HG02678 (cell line): ENCODE measurements around the gene DCDC2.
"Not testable (repeated sequence)": the region's sequence is repeated elsewhere in the genome, so short reads cannot be mapped to it uniquely, and the experiment has no call there.

Source experiments
- ATAC-seq: cut with Tn5 transposase; IDR thresholded peaks from one replicate; pipeline ENCODE4 v1.9.1; 2021; ENCODE audit warnings: mild to moderate bottlenecking, moderate library complexity; ENCODE audit not compliant: unreplicated experiment

DCDC2 gene

GRCh38 chr6:24227556-24227955 is 130.3 kb downstream of the DCDC2 start:
- no peak for ATAC-seq

- ATAC-seq: no peak
These were observed 131.3 kb downstream of the DCDC2 start for GRCh38 chr6:24226541-24226940.

GRCh38 chr6:24225838-24226237 is 132.0 kb downstream of the DCDC2 start:
- no peak for ATAC-seq

- ATAC-seq: no peak
These were observed 134.5 kb downstream of the DCDC2 start for GRCh38 chr6:24223115-24223919.

GRCh38 chr6:24219670-24220069 is 138.2 kb downstream of the DCDC2 start:
- no peak for ATAC-seq

- ATAC-seq: no peak
These were observed 142.9 kb downstream of the DCDC2 start for GRCh38 chr6:24214984-24215383.

GRCh38 chr6:24207413-24207812 is 150.4 kb downstream of the DCDC2 start:
- no peak for ATAC-seq

- no peak for ATAC-seq
These were observed 152.8 kb downstream of the DCDC2 start for GRCh38 chr6:24205020-24205492.

GRCh38 chr6:24204113-24204512 is 153.7 kb downstream of the DCDC2 start:
- ATAC-seq: not testable (repeated sequence)

GRCh38 chr6:24197892-24198291 is 160.0 kb downstream of the DCDC2 start:
- no peak for ATAC-seq

GRCh38 chr6:24195836-24196597 is 161.8 kb downstream of the DCDC2 start:
- no peak for ATAC-seq

- no peak for ATAC-seq
These were observed 162.7 kb downstream of the DCDC2 start for GRCh38 chr6:24194978-24195700.

- no peak for ATAC-seq
These were observed 164.5 kb downstream of the DCDC2 start for GRCh38 chr6:24193364-24193763.

- no peak for ATAC-seq
These were observed 166.5 kb downstream of the DCDC2 start for GRCh38 chr6:24191346-24191745.

- no peak for ATAC-seq
These were observed 169.2 kb downstream of the DCDC2 start for GRCh38 chr6:24188578-24189080.

- no peak for ATAC-seq
These were observed 169.8 kb downstream of the DCDC2 start for GRCh38 chr6:24187965-24188577.

- no peak for ATAC-seq
These were observed 171.5 kb downstream of the DCDC2 start for GRCh38 chr6:24186349-24186748.

GRCh38 chr6:24183584-24183983 is 174.3 kb downstream of the DCDC2 start:
- no peak for ATAC-seq

GRCh38 chr6:24157886-24158285 is 200.0 kb downstream of the DCDC2 start:
- no peak for ATAC-seq

GRCh38 chr6:24154121-24154520 is 203.7 kb downstream of the DCDC2 start:
- ATAC-seq: no peak

- no peak for ATAC-seq
These were observed 205.8 kb downstream of the DCDC2 start for GRCh38 chr6:24152014-24152413.
